Measurements from ENCODE around the gene ACADL.

ACADL gene

GRCh38 chr2:210170196-210170445 lies 55.1 kb downstream of the ACADL start:
- no peak for DNase-seq (ENCODE audit: low spot score)

- peak; percentile 52 for DNase-seq (ENCODE audit: low spot score)
Measured at GRCh38 chr2:210169516-210170195, 55.6 kb downstream of the ACADL start.

GRCh38 chr2:210167227-210167626 lies 58.0 kb downstream of the ACADL start:
- no peak for DNase-seq (ENCODE audit: low spot score)

- DNase-seq (ENCODE audit: low spot score), result no peak
Measured at GRCh38 chr2:210162466-210163124, 62.7 kb downstream of the ACADL start.

- DNase-seq (ENCODE audit: low spot score), result no peak
Measured at GRCh38 chr2:210159059-210159458, 66.2 kb downstream of the ACADL start.

GRCh38 chr2:210158236-210158635 lies 67.0 kb downstream of the ACADL start:
- no peak for DNase-seq (ENCODE audit: low spot score)

GRCh38 chr2:210157526-210157925 lies 67.7 kb downstream of the ACADL start:
- DNase-seq (ENCODE audit: low spot score), result no peak

GRCh38 chr2:210147614-210148013 lies 77.6 kb downstream of the ACADL start:
- no peak for DNase-seq (ENCODE audit: low spot score)
